ENCODE measurements around the gene ADGRL2. TPM values are rescaled to one million over a fixed set of nuclear protein-coding genes. Genes with fewer than 3 reads are reported as not detected.

ADGRL2 gene
- 100 to 1,000 TPM in 2 of 12 donors, 10 to 100 TPM in 9, not detected in 1; 44.5 to 141 (median 77.9) TPM for polyA plus RNA-seq (ENCODE audit: insufficient read length in 12 of 12)
- long read RNA-seq, donor 1, partial matches to known transcripts, result 5 of 10 reads
- long read RNA-seq, donor 1, other reads (novel, unspliced or antisense), result 5 of 10 reads
- long read RNA-seq, donor 2, result 0 reads
- long read RNA-seq, donor 3, partial matches to known transcripts, result 6 of 6 reads
- long read RNA-seq, donor 3, other reads (novel, unspliced or antisense), result 0 of 6 reads
- long read RNA-seq, donor 4, result 0 reads
- long read RNA-seq, donor 5, partial matches to known transcripts, result 11 of 12 reads
- long read RNA-seq, donor 5, other reads (novel, unspliced or antisense), result 0 of 12 reads
- long read RNA-seq, donor 6, partial matches to known transcripts, result 0 of 1 reads
- long read RNA-seq, donor 6, other reads (novel, unspliced or antisense), result 0 of 1 reads
- long read RNA-seq, donor 7, partial matches to known transcripts, result 5 of 5 reads
- long read RNA-seq, donor 7, other reads (novel, unspliced or antisense), result 0 of 5 reads
- long read RNA-seq, donor 8, partial matches to known transcripts, result 19 of 19 reads
- long read RNA-seq, donor 8, other reads (novel, unspliced or antisense), result 0 of 19 reads
- long read RNA-seq, donor 9, partial matches to known transcripts, result 8 of 9 reads
- long read RNA-seq, donor 9, other reads (novel, unspliced or antisense), result 0 of 9 reads
- long read RNA-seq, donor 10, partial matches to known transcripts, result 0 of 1 reads
- long read RNA-seq, donor 10, other reads (novel, unspliced or antisense), result 0 of 1 reads
- long read RNA-seq, donor 11, partial matches to known transcripts, result 10 of 11 reads
- long read RNA-seq, donor 11, other reads (novel, unspliced or antisense), result 0 of 11 reads

DNA sequence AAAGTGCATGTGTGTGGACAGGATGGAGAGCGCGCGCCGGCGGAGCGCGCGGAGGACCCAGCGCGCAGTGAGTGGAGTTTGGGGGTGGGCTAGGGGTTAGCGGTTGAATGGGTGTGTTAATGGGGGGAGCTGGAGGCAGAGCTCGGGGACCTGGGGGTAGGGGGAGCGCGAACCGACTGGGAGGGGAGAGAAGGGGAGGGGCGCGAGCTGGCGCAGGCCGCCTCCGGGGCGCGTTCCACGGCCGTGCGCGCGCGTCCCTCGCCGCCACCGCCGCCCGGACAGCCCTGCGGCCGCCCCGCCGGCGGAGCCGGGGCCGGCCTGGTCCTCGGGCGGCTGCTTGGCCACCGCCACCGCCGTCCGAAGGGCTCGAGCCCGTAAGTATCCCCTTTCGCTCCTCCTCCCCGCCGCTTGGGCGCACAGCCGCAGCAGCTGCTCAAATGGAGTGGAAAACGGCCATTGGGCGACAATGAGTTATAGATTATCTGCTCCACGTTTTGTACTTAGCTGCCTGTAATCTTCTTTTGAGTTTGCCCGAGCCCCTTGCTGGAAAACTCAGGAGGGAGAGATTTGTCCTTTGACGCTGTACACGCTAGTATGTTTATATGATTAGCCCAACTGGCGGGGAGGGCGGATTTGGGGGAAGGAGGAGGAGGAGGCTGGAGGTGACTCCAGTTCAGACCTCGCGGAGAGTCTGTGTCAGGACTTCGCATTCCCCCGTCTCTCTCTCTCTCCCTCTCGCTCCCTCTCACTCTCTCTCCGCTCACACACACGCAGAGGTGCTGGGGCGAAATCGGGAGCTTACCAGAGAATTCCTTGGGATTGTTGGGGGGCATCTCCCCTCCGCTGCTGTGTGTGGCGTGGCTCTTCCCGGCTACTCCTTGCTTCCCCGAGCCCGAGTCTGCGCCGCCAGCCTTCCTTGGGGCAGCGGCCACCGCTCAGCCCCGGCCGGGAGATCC is at the start of gene ADGRL2:
Gene ADGRL2, plus strand, starts transcription at position 240 of the 956 bp plus-strand sequence. CDS start 36,051 bp downstream, outside the sequence.
- peak; percentile 93 for DNase-seq

DNA sequence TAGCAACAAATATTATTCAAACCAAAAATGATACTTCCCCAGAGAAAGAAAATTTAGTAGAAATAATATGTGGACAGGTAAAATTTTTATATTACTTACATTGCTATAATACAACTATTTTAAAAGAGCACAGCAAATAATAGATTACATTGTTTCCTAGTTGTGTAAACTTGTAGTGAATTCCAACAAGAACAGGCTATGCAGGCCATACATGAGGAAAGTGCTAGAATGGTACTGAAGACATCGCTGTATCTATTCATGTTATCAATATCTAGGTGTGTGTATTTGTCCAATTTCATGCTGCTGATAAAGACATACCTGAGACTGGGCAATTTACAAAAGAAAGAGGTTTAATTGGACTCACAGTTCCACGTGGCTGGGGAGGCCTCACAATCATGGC is 47.9 kb upstream of the ADGRL2 start:
- no peak for DNase-seq

DNA sequence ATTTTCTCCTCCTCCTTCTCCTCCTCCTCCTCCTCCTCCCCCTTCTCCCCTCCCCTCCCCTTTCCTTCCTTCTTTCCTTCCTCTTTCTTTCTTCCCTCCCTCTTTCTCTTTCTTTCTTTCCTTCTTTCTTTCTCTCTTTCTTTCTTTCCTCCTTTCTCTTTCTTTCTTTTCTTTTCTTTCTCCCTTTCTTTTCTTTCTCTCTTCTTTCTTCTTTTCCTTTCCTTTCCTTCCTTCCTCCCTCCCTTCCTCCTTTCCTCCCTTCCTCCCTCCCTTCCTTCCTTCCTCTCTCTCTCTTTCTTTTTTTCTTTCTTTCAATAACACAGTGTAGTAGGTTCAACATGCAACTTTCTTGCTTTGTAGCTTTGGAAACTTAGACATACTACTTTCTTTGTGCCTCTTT is 46.3 kb upstream of the ADGRL2 start:
- DNase-seq, result no peak

DNA sequence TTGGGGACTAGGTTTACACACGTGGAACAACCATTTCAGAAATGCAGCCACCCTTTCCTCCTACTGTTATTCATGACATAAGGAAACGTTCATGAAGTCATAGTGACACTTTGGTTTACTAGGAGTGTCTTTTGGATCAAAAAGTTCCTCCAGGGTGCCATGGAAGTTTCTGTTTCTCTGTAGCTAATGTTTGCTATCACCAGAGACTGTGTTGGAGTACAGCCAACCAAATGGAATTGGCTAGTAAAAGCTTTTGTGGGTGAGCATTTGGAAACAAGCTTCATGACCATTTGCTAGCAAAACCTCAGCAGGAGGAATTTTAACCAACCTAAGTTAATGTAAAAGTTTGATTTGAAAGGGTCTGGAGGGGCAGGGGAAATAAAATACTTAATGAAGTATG is 43.9 kb upstream of the ADGRL2 start:
- no peak for DNase-seq

DNA sequence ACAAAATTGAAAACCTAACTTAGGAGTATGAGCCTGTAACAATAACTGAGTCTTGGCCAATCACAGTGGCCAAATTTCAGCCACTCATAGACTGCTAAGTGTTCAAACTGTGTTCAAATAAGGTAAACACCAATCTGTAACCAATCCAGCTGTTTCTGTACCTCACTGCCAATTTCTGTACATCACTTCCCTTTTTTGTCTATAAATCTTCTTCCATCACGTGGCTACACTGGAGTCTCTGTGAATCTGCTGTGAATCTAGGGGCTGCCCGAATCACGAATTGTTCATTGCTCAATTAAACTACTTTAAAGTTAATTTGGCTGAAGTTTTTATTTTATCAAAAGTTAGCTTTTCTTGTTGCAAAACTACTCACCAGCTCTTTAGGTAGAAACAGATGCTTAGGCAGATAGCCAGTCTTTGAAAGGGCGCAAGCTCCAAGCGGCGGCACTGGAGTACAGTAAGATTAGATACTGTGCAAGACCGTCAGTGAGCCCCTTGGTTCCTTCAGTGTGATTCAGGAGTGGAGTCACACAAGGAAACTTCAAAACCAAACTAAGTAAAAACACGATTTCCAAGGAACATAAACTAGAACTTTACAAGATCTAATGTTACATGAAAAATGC is 43.2 kb upstream of the ADGRL2 start:
- no peak for DNase-seq

DNA sequence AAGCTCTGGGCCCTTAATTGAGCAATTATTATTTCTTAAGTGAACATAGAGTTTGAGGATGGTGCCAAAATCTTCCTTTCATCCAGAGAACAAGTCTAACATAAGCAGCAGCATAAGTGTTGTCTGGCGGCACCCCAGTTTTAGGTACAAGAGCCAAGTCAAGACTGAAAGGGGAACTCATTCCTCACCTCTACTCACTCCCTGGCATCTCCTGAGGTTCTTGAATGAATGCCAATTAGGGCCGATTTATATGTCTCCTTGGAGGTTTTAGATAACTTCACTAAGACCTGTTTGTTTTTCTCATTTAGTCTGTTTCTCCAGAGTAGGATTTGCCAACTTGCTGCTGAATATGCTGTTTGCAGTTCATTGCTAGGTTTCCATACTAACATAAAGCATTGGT is 42.6 kb upstream of the ADGRL2 start:
- DNase-seq, result no peak

DNA sequence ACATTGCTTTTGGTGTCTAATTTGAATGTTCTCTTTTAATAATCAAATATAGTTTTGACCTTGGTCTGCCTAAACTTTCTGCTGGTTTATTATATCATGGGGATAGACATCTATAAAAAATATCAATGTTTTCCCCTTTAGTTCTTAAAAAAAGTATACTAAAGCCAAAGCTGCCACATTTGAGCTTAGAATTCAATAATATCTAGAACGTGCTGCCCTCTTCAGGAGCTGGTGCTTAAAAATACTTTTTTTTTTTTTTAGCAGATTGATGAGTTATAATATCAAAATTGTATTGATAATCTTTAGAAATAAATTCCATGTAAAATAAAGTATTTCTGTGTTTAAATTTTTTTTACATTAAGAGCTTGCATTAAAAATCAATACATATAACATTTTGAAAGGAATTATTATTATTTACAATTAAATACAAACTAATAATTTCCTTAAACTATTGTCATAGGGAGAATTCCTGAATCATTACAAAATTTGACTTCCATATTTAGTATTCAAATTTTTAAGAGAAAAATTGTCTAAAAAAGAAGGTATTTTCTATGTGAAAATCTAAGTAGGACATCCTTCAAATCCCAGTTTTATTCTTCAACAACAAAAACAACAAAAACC is 40.1 kb upstream of the ADGRL2 start:
- no peak for DNase-seq

DNA sequence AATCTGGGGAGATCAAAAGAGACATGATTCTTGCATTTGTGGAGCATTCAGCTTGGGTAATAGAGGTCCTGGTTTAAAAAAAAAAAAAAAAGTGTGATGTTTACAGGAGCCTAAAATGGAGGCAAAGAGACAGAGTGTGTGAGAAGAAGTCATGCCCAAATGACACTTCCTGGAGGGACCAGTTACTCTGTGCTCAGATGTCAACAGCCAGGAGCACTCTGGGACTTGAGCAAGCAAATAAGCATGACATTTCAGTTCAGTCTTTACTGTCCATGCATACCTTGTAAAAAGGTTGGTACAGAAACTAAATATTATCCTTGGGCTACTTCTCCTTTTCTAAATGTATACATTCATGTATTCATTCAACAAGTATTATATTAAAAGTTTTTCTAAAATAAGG is 25.2 kb upstream of the ADGRL2 start:
- no peak for DNase-seq

DNA sequence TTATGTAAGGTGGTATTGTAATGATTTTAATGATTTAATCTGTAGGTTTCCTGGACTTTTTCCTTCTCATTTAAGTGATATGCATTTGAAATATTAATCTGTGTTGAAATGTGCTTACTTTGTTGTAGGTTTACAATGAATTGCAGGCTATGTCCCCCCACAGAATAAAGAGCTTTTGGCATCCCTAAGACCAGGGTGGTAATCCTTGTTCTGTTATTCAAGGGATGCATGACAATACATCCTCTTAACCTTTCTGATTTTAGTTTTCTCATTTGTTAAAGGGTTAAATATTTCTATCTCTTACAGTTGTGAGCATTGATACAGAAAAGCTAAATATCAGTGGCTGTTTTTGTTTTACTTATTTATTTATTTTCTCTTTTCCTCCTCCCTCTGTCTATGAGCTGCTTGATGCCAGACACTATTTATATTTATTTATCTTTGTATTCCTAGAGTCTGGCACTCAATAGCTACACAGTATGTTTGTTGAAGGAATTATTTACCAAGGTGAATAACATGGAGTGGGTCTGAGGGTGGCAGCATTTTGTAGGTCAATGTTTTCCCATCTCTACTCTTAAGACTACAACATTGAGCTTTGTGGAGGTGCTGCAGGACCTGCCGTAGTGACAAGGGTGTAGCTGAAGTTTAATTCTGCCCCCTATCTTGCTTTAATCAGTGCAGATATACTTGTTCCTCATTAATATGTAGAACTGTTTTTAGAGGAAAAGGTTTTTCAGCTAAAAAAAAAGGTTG is 19.9 kb upstream of the ADGRL2 start:
- DNase-seq, result no peak

DNA sequence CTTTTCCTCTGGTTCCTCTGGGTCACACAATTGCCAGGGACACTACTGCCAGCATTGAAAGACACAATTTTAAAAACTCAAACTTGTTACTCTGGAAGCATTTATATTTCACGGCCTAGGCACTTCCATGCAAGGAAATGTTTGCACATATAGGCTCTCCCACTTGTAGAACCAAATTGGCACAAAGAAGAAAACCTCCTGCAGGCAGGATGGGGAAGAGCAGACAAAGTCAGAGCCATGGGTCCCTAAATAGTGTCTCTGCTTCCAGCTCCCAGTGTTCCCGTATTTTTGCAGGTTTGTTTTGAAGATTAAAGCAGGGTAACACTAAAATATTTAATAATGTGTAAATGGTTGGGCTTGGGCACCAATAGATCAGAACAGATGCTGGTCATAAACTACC is 19.0 kb upstream of the ADGRL2 start:
- DNase-seq, result no peak

DNA sequence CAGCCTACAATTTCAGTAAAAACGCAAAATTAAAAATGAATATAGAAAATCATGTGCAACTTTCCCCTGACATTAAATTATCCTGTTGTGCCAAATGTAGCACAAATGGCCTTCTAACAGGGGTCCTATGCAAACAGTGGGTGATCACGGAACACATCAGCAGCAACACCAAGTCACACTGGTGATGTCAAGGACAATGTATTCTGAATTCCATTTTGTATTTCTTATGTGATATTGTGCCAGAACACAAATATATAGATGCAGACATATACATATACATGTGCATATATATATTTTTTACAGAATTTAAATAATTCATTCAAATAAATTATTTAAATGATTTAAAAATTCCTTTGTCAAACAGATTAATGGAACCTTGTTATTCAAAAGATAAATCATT is 8.6 kb upstream of the ADGRL2 start:
- DNase-seq, result no peak

DNA sequence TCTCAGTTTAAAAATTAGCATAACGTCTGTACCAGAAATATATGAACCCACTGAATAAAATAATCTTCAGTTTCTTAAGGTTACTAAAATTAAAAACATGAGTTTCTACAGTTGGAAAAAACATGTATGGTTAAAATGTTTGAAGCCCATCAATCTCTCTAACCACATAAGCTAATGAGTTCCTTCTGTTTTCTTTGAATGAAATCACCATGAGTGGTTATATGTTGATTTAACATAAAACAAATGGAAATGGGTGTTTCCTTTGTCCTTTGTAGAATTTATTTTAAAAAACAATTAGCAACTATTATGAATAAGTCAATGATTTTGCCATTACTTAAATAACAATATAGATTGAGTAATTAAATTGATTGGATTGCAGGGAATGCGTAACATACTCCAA is 3.0 kb upstream of the ADGRL2 start:
- DNase-seq, result no peak

DNA sequence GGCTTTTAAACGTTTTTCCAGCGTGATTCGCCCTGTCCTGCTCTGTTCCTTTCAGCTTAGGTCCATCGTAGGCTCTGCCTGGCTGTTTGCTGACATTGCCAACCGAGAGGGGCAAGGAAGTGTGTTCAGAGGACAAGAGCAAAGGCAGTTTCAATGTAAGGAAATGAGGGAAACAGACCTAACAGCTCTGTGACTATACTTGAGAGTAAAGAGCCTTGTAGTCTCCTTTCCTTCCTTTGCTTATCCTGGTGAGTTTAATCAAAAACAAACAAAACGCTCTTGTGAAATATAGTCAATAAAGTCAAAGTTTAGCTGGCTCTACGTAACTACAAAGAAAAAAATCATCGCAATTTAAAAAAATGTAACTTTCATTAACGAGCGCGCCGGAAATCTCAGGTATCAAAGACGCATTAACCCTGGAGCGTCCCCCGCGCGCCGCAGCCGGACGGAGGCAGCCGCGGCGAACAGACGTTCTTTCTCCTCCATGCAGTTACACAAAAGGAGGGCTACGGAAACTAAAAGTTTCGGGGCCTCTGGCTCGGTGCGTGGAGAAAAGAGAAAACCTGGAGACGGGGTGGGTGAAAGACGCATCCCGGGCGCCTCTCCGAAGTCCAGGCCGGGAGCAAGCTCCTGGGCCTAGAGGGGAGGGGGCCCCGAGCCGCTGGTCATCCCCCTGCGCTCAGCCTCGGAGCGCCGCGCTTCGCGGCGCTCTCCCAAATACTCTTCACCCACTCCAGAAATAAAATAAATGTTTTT is 617 bp upstream of the ADGRL2 start:
- DNase-seq, result peak; percentile 84

DNA sequence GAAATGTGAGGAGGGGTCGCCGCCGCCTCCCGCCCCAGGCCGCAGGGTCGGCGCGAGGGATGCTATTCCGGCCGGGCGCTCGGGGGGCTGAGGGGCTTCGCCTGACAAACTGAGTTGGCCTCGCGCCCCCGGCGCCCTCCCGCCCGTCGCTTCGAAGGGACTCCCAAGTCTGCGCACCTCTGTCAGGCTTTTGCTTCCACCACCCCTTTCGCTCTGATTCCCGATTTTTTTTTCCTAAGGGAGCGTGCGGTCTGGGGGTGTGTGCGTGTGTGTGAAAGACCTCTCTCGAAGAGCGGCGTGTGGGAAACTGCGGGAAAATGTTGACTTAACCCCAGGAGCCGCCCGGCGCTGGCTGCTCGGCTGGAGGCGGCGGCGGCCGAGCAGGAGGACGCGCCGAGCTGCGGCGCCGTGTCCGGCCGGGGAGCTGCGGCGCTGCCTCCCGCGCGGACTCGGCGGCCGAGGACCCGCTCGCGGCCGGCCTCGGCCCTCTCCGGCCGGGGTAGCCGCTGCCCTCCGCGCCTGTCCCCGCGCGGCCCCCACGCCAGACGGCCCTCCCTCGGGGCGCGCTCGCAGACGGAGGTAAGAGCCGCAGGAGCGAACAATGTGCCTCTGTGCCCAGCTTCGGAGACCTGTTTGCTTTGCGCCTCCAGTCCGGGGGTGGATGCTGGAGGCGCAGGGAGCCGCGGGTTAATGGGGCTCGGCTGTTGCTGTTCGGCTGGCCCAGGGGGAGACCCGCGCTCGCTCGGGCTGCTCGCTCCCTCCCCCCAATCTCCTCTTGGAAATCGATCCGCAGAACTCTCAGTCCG is 1.1 kb downstream of the ADGRL2 start:
- DNase-seq, result peak; percentile 53

DNA sequence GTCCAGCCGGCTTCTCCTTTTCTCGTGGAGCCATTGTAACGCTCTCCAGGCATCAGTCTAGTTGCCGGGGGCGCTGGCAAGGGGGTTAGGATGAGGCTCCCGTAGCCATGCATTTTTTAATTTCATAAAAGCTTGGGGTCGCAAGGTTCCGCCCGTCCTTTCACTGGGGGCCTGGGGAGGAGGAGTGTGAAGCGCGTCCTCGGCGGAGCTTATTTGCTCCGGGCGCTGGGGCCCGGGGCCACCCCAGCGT is 1.6 kb downstream of the ADGRL2 start:
- DNase-seq, result peak; percentile 69

DNA sequence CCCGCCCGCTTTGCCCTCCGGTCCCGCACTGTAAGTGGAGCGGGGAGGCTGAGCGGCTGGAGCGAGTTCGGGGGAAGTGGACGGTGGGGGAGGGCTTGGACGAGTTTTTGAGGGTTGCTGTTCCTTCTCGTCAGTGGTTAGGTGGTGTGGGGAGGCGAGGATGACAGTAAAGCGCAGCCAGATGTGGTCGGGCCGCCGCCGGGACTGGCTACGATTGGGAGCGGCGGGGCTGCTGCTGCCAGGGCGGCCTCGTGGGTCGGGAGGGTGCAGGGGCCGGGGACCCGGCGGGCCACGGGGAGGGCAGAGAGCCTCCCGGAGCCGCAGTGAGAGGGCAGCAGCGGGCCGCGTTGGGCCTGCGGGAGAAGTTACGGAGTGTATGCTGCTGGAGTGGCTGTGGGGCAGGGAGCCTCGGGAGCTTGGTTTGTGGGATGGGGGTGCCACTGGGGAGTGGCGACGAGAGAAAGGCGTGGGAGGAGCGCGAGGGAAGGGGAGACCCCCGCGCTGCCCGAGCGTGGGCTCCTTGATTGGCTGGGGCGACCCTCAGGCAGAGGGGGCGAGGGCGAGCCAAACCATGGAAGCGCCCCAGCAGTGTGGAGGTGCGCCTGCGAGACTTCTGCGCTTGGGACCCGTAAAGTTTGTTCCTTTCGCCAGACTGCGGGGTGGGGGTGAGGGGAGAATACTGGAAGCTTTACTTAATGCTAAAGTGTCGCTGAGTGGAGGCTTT is 2.1 kb downstream of the ADGRL2 start:
- DNase-seq, result peak; percentile 71

DNA sequence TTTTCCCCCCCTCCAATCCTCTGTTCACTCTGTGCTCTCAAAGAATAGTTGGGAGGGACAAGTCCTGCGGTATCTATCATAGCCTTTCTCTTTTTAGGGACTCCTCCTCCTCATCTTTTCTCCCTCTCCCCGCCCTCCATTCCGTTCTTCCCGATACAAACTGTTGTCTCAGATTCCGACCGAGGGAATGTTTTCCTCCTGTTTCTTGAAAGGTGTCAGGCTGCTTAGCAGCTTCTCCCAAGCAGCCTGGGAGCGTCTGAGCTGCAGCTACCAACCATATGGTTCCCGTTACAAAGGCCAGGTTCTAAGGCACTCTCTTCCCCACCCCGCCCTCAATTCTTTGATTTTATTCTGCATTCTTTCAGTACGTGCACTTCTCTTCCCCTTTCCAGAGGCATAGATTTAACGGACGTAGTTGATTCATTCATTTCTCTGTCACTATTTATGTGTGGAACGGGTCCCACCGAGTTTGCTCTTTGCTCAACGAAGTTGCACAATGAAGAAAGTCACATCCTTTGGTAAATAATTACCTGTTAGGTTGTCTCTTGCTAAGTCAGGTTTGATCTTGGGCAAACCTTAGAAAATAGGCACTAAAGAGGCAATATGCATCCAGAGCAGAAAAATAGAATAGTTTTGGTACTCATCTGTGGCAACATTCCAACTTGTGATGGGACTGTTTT is 2.8 kb downstream of the ADGRL2 start:
- DNase-seq, result peak; percentile 68
